IPS-18a (cell line): ENCODE results near the gene UNK.
"Not testable (repeated sequence)": the region's sequence is repeated elsewhere in the genome, so short reads cannot be mapped to it uniquely, and the experiment has no call there.

Experiments
- H3K27ac ChIP-seq: one replicate; pipeline ENCODE4 v1.5.1; 2013; ENCODE audit warnings: low read length
- H3K27me3 ChIP-seq: one replicate; pipeline ENCODE4 v1.6.1; 2013; ENCODE audit warnings: mild to moderate bottlenecking, low read length; ENCODE audit not compliant: control insufficient read depth, insufficient read depth
- H3K36me3 ChIP-seq: one replicate; pipeline ENCODE4 v1.6.1; 2013; ENCODE audit warnings: low read depth, low read length; ENCODE audit not compliant: control insufficient read depth
- H3K4me1 ChIP-seq: one replicate; pipeline ENCODE4 v1.6.1; 2013; ENCODE audit warnings: low read depth, low read length; ENCODE audit not compliant: control insufficient read depth
- H3K4me3 ChIP-seq: one replicate; pipeline ENCODE4 v1.5.1; 2013; ENCODE audit warnings: low read length
- H3K9ac ChIP-seq: one replicate; pipeline ENCODE4 v1.6.1; 2013; ENCODE audit warnings: mild to moderate bottlenecking, low read length, moderate library complexity
- H3K9me3 ChIP-seq: one replicate; pipeline ENCODE4 v1.6.1; 2013; ENCODE audit warnings: low read depth, low read length; ENCODE audit not compliant: control insufficient read depth

The UNK gene

GRCh38 chr17:75778066-75778860, 6.3 kb upstream of the UNK start:
- Histone ChIP-seq H3K27ac (peak overlapping the region; percentile 73), H3K9ac (peak overlapping the region; percentile 96), H3K36me3 (peaks cover 24% of the 10 kb centered on the region), H3K4me3 (peak overlapping the region; percentile 95)
- H3K9me3 ChIP-seq, H3K4me1 ChIP-seq, H3K27me3 ChIP-seq: not testable (repeated sequence)

- peak overlapping the region; percentile 95 for H3K4me3 ChIP-seq
- peaks cover 8% of the 10 kb centered on the region for H3K4me1 ChIP-seq
- no peaks in the 10 kb centered on the region for H3K9me3 ChIP-seq
- peak overlapping the region; percentile 73 for H3K27ac ChIP-seq
- H3K27me3 ChIP-seq = no peaks in the 10 kb centered on the region
- H3K9ac ChIP-seq = peak overlapping the region; percentile 96
- H3K36me3 ChIP-seq = peaks cover 24% of the 10 kb centered on the region
These were observed 5.8 kb upstream of the UNK start for GRCh38 chr17:75778861-75779249.

GRCh38 chr17:75779250-75779986, 5.2 kb upstream of the UNK start:
- Histone ChIP-seq H3K9me3 (no peaks in the 10 kb centered on the region), H3K4me1 (peaks cover 13% of the 10 kb centered on the region), H3K36me3 (peaks cover 24% of the 10 kb centered on the region), H3K4me3 (peak overlapping the region; percentile 95), H3K27me3 (no peaks in the 10 kb centered on the region), H3K27ac (peak overlapping the region; percentile 63), H3K9ac (peak overlapping the region; percentile 96)

GRCh38 chr17:75779987-75780889, 4.4 kb upstream of the UNK start:
- Histone ChIP-seq H3K27ac (no peak overlapping the region), H3K36me3 (peaks cover 24% of the 10 kb centered on the region), H3K9me3 (no peaks in the 10 kb centered on the region), H3K27me3 (no peaks in the 10 kb centered on the region), H3K9ac (no peak overlapping the region), H3K4me1 (peaks cover 13% of the 10 kb centered on the region), H3K4me3 (peak overlapping the region; percentile 25)

- H3K9ac ChIP-seq = no peak overlapping the region
- no peaks in the 10 kb centered on the region for H3K27me3 ChIP-seq
- H3K9me3 ChIP-seq = no peaks in the 10 kb centered on the region
- H3K4me3 ChIP-seq = peak overlapping the region; percentile 86
- H3K36me3 ChIP-seq = peaks cover 6% of the 10 kb centered on the region
- no peak overlapping the region for H3K27ac ChIP-seq
- H3K4me1 ChIP-seq = peaks cover 23% of the 10 kb centered on the region
These were observed 1.4 kb upstream of the UNK start for GRCh38 chr17:75783069-75783783.

- no peaks in the 10 kb centered on the region for H3K36me3 ChIP-seq
- H3K4me1 ChIP-seq = peaks cover 23% of the 10 kb centered on the region
These were observed 668 bp upstream of the UNK start for GRCh38 chr17:75783803-75784472.

GRCh38 chr17:75785016-75785890, 647 bp downstream of the UNK start:
- no peaks in the 10 kb centered on the region for H3K9me3 ChIP-seq
- peak overlapping the region; percentile 86 for H3K4me3 ChIP-seq
- H3K27ac ChIP-seq = peak overlapping the region; percentile 99
- no peaks in the 10 kb centered on the region for H3K36me3 ChIP-seq
- H3K27me3 ChIP-seq = no peaks in the 10 kb centered on the region
- H3K9ac ChIP-seq = peak overlapping the region; percentile 99
- H3K4me1 ChIP-seq = peaks cover 23% of the 10 kb centered on the region

More at GRCh38 chr17:75783803-75784472, 668 bp upstream of the UNK start:
- Histone ChIP-seq H3K27me3 (no peaks in the 10 kb centered on the region), H3K27ac (no peak overlapping the region), H3K4me3 (peak overlapping the region; percentile 86), H3K9me3 (no peaks in the 10 kb centered on the region), H3K9ac (peak overlapping the region; percentile 99)

GRCh38 chr17:75791254-75791653, 6.6 kb downstream of the UNK start:
- H3K36me3 ChIP-seq = peaks cover 31% of the 10 kb centered on the region
- H3K9me3 ChIP-seq = no peaks in the 10 kb centered on the region
- H3K9ac ChIP-seq = no peak overlapping the region
- H3K4me3 ChIP-seq = no peak overlapping the region
- no peak overlapping the region for H3K27ac ChIP-seq
- no peaks in the 10 kb centered on the region for H3K27me3 ChIP-seq
- peaks cover 2% of the 10 kb centered on the region for H3K4me1 ChIP-seq

- no peaks in the 10 kb centered on the region for H3K9me3 ChIP-seq
- H3K4me3 ChIP-seq = no peak overlapping the region
- no peak overlapping the region for H3K9ac ChIP-seq
- no peak overlapping the region for H3K27ac ChIP-seq
- H3K27me3 ChIP-seq = no peaks in the 10 kb centered on the region
- peaks cover 39% of the 10 kb centered on the region for H3K36me3 ChIP-seq
- no peaks in the 10 kb centered on the region for H3K4me1 ChIP-seq
These were observed 8.9 kb downstream of the UNK start for GRCh38 chr17:75793460-75793859.
